ENCODE results near the gene GDPD2.

Gene GDPD2

DNA sequence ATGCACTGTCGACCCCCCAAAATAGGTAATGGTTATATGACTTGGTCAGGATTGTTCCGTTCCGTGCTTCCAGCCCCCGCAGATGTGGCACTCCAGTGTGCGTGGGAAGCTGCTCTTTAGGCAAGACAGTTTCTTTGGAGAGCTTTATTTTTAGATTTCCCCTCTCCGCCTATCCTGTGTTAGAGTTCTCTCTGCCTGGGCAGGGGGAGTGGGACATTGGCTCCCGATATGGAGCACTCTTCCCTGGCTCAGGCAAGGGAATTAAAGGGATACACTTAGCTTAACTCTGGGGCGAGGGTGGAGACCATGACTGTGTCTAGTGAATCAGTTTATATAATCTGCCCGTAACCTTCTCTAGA, 57.5 kb downstream of the GDPD2 start:
- Histone ChIP-seq H3K4me2 (ENCODE audit: low read length) (peak overlapping the region; percentile 42), H3K9ac (no peak overlapping the region), H3K27ac (peak overlapping the region; percentile 72), H3K36me3 (ENCODE audit: control insufficient read depth, insufficient read depth, low read length) (no peaks in the 10 kb centered on the region), H3K4me3 (ENCODE audit: low read depth, low read length) (peak overlapping the region; percentile 14), H3K27me3 (ENCODE audit: control insufficient read depth, insufficient read depth, low read length) (no peaks in the 10 kb centered on the region), H3K4me1 (peaks cover 40% of the 10 kb centered on the region), H3K9me3 (ENCODE audit: control insufficient read depth, low read length) (no peaks in the 10 kb centered on the region), H3K79me2 (no peaks in the 10 kb centered on the region), H2AFZ (no peak overlapping the region)
- TF ChIP-seq, protein P1, sequence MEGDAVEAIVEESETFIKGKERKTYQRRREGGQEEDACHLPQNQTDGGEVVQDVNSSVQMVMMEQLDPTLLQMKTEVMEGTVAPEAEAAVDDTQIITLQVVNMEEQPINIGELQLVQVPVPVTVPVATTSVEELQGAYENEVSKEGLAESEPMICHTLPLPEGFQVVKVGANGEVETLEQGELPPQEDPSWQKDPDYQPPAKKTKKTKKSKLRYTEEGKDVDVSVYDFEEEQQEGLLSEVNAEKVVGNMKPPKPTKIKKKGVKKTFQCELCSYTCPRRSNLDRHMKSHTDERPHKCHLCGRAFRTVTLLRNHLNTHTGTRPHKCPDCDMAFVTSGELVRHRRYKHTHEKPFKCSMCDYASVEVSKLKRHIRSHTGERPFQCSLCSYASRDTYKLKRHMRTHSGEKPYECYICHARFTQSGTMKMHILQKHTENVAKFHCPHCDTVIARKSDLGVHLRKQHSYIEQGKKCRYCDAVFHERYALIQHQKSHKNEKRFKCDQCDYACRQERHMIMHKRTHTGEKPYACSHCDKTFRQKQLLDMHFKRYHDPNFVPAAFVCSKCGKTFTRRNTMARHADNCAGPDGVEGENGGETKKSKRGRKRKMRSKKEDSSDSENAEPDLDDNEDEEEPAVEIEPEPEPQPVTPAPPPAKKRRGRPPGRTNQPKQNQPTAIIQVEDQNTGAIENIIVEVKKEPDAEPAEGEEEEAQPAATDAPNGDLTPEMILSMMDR (IDR thresholded peaks at IDR 0.05): no peak

DNA sequence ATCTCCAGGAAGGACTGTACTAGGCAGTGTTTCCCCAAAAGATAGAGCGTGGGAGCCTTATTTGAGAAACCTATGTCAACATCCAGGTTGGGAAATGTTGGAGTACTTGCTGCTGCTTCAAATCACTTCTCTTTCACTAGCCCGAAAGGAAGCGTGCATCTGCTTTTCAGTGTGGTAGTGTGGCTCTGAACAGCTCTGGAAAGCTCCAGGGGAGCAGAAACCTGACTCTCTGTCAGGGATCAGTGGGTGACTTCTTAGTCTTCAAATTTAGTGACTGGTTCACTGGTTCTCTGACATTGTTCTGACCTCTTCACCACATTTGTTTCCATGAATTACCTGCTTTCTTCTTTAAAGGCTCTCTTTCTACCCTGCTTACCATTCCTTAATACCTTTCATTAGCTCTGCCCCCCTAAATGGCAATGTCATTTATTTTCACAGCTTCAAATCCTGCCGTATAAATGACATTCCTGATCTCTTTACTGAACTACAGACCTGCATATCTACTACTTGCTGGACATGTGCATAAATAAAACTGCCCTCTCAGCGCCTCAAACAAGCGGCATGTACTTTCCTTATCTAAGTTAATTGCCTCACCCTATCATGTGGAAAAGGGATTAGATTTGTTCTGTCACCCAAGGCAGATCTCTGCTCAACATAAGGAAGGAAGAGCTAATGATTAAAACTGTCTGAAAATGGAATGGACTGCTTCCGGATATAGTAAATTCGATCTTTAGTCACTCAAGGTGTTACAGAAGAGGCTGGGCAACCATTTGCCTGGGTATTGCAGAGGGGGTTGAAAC, 58.6 kb downstream of the GDPD2 start:
- H3K4me3 ChIP-seq (ENCODE audit: low read depth, low read length): peak overlapping the region; percentile 27
- no peaks in the 10 kb centered on the region for H3K36me3 ChIP-seq (ENCODE audit: control insufficient read depth, insufficient read depth, low read length)
- no peak overlapping the region for H2AFZ ChIP-seq
- TF ChIP-seq, protein P1 (IDR thresholded peaks at IDR 0.05): no peak
- no peak overlapping the region for H3K9ac ChIP-seq
- no peaks in the 10 kb centered on the region for H3K9me3 ChIP-seq (ENCODE audit: control insufficient read depth, low read length)
- peak overlapping the region; percentile 49 for H3K4me2 ChIP-seq (ENCODE audit: low read length)
- no peaks in the 10 kb centered on the region for H3K27me3 ChIP-seq (ENCODE audit: control insufficient read depth, insufficient read depth, low read length)
- H3K79me2 ChIP-seq: no peaks in the 10 kb centered on the region
- H3K4me1 ChIP-seq: peaks cover 44% of the 10 kb centered on the region
- peak overlapping the region; percentile 72 for H3K27ac ChIP-seq

DNA sequence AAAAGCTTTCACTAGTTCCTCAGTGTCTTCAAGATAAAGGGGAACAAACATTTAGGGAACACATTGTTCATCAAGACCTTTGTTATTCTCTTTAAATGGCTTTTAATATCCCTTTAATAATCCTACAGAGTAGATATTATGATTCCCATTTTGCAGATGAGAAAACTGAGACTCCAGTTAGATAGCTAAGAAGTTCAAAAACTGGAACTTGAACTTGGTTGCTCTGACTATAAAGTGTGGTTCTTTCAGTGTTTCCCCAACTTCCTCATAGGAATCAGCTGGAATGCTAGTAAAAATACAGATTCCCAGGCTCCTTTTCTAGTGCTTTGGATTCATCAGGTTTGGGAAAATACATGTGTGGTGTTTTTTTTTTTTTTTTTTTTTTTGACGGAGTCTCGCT, 59.2 kb downstream of the GDPD2 start:
- peak overlapping the region; percentile 49 for H3K4me2 ChIP-seq (ENCODE audit: low read length)
- H3K9ac ChIP-seq: no peak overlapping the region
- H3K9me3 ChIP-seq (ENCODE audit: control insufficient read depth, low read length): no peaks in the 10 kb centered on the region
- H3K4me1 ChIP-seq: peaks cover 40% of the 10 kb centered on the region
- peak overlapping the region; percentile 27 for H3K4me3 ChIP-seq (ENCODE audit: low read depth, low read length)
- H3K36me3 ChIP-seq (ENCODE audit: control insufficient read depth, insufficient read depth, low read length): no peaks in the 10 kb centered on the region
- TF ChIP-seq, protein P1 (IDR thresholded peaks at IDR 0.05): no peak
- H3K27ac ChIP-seq: peak overlapping the region; percentile 72
- no peaks in the 10 kb centered on the region for H3K79me2 ChIP-seq
- H2AFZ ChIP-seq: no peak overlapping the region
- no peaks in the 10 kb centered on the region for H3K27me3 ChIP-seq (ENCODE audit: control insufficient read depth, insufficient read depth, low read length)

All from parathyroid adenoma (tissue), 2 donors.